RWPE2 (cell line): Measurements from ENCODE around the gene SIGLEC7.

Source experiments
- ATAC-seq: fragments of 200-7000 bp; cut with Tn5 transposase; 3 replicates; pipeline ENCODE4 v1.9.1; 2021; ENCODE audit warnings: low read depth
- DNase-seq: peaks from one replicate; pipeline ENCODE4 v3.0.0-alpha.2; 2020; ENCODE audit warnings: low spot score
- H3K27ac ChIP-seq: fragments of 450-650 bp; 2 replicates; pipeline ENCODE4 v1.5.1; 2017; ENCODE audit warnings: mild to moderate bottlenecking; ENCODE audit not compliant: poor library complexity, severe bottlenecking
- H3K27me3 ChIP-seq: fragments of 250-450 bp; sonication (Bioruptor Pico); 2 replicates; pipeline ENCODE4 v1.5.1; 2021; ENCODE audit warnings: mild to moderate bottlenecking, moderate library complexity; ENCODE audit not compliant: insufficient read depth, poor library complexity, severe bottlenecking
- H3K36me3 ChIP-seq: fragments of 250-450 bp; sonication (Bioruptor Pico); 2 replicates; pipeline ENCODE4 v1.5.1; 2020; ENCODE audit warnings: low read depth, mild to moderate bottlenecking, moderate library complexity
- H3K4me1 ChIP-seq: fragments of 250-450 bp; sonication (Bioruptor Pico); 2 replicates; pipeline ENCODE4 v1.5.1; 2021; ENCODE audit warnings: mild to moderate bottlenecking, moderate library complexity; ENCODE audit not compliant: insufficient read depth, poor library complexity, severe bottlenecking
- H3K4me3 ChIP-seq: fragments of 250-450 bp; sonication (Bioruptor Pico); 2 replicates; pipeline ENCODE4 v1.5.1; 2021; ENCODE audit warnings: mild to moderate bottlenecking, moderate library complexity; ENCODE audit not compliant: severe bottlenecking
- H3K9me3 ChIP-seq: fragments of 250-450 bp; sonication (Bioruptor Pico); 2 replicates; pipeline ENCODE4 v1.5.1; 2021; ENCODE audit warnings: mild to moderate bottlenecking, moderate library complexity; ENCODE audit not compliant: severe bottlenecking
- TF ChIP-seq, protein P1 (sequence below): fragments of 450-650 bp; IDR thresholded peaks from one replicate; pipeline ENCODE4 v1.5.1; 2017; ENCODE audit warnings: mild to moderate bottlenecking, moderate library complexity; ENCODE audit not compliant: poor library complexity, severe bottlenecking

Gene SIGLEC7

DNA sequence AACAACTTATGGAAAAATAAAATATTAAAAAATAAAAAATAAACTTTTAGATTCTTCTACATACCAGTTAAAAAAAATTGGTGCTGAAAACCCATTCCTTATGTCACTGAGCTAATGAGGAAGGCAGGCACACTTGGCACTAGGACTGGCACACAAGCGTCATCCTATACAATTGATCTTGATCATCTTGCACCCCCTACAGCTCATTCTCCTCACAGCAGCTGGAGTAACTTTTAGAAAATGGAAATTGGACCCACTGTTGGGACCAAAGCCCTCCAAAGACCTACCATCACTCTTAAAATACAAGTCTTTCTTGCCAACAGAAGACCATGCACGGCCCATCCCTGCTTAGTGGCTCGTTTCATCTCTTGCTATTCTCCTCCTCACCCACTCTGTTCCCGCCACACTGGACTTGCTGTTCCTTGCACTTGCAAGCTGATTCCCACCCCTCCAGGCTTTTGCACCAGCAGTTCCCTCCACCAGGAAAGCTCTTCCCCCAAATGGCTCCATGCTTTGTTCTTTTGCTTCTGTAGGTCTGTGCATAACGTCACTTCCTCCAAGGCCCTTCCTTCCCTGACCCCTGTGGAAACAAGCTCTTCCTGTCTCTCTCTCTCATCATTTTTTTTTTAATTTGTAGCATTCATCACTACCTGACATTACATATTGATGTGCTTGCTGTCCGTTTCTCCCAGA, 45.5 kb upstream of the SIGLEC7 start:
- Histone ChIP-seq H3K4me1 (peaks cover 7% of the 10 kb centered on the region), H3K36me3 (peaks cover 8% of the 10 kb centered on the region; the same call in 1 of the 2 replicates), H3K4me3 (no peak overlapping the region), H3K9me3 (no peaks in the 10 kb centered on the region), H3K27ac (peak overlapping the region; percentile 9), H3K27me3 (no peaks in the 10 kb centered on the region)
- DNase-seq (no peak), ATAC-seq (no peak)
- TF ChIP-seq, protein P1, sequence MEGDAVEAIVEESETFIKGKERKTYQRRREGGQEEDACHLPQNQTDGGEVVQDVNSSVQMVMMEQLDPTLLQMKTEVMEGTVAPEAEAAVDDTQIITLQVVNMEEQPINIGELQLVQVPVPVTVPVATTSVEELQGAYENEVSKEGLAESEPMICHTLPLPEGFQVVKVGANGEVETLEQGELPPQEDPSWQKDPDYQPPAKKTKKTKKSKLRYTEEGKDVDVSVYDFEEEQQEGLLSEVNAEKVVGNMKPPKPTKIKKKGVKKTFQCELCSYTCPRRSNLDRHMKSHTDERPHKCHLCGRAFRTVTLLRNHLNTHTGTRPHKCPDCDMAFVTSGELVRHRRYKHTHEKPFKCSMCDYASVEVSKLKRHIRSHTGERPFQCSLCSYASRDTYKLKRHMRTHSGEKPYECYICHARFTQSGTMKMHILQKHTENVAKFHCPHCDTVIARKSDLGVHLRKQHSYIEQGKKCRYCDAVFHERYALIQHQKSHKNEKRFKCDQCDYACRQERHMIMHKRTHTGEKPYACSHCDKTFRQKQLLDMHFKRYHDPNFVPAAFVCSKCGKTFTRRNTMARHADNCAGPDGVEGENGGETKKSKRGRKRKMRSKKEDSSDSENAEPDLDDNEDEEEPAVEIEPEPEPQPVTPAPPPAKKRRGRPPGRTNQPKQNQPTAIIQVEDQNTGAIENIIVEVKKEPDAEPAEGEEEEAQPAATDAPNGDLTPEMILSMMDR: no peak

GRCh38 chr19:51097166-51097738, 44.8 kb upstream of the SIGLEC7 start:
- ATAC-seq: peak; percentile 83
- no peak overlapping the region for H3K4me3 ChIP-seq
- TF ChIP-seq, protein P1: peak; percentile 55
- H3K36me3 ChIP-seq: peaks cover 14% of the 10 kb centered on the region
- H3K27me3 ChIP-seq: no peaks in the 10 kb centered on the region
- peak overlapping the region; percentile 9 for H3K27ac ChIP-seq
- H3K9me3 ChIP-seq: no peaks in the 10 kb centered on the region
- DNase-seq: no peak
- H3K4me1 ChIP-seq: peaks cover 7% of the 10 kb centered on the region

DNA sequence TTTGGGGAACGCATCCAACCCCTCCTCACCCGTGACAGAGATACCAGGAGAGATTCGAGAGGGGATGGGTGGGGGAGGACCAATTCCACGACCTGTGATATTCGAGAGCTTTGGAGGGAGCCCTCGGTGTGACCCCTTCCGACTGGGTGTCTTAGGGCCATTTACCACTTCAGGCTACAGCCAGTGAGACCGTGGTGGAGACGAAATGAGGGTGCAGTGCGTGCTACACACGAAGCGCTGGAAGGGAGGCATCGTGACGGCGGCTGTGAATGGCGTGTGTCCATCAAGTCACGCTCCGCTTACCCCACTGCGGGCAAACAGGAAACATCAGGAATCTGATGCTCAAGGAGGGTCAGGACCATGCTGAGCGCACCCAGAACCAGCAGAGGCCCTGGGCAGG, 44.3 kb upstream of the SIGLEC7 start:
- Histone ChIP-seq H3K4me3 (no peak overlapping the region), H3K36me3 (peaks cover 19% of the 10 kb centered on the region), H3K27me3 (no peaks in the 10 kb centered on the region), H3K4me1 (peaks cover 7% of the 10 kb centered on the region), H3K9me3 (no peaks in the 10 kb centered on the region), H3K27ac (no peak overlapping the region)
- DNase-seq: no peak
- TF ChIP-seq, protein P1: no peak
- ATAC-seq: no peak

GRCh38 chr19:51098365-51099046, 43.6 kb upstream of the SIGLEC7 start:
- ATAC-seq (no peak), DNase-seq (no peak)
- TF ChIP-seq, protein P1: no peak
- Histone ChIP-seq H3K9me3 (no peaks in the 10 kb centered on the region), H3K4me1 (peaks cover 7% of the 10 kb centered on the region), H3K27ac (no peak overlapping the region), H3K4me3 (no peak overlapping the region), H3K27me3 (no peaks in the 10 kb centered on the region), H3K36me3 (peaks cover 26% of the 10 kb centered on the region)
